ENCODE data around the gene CADM1.

DNA sequence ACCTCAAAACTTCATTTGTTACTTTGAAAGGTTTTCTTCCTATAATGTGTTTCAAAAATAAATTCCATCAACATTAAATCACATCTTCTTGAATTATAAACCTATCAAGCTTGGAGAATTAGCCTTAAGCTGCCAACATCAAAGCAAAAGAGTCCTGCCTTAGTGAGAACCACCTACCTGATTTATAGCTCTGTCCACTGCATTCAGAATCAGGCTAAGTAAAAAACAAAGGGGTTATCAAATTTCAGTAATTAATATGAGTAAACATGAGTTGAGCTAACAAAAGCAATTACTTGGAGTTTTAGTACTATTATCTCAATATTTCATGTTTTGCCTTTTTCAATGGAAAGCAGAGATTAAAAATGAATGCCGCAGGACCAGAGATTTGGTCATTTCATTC, 73.9 kb downstream of the CADM1 start:
- TF ChIP-seq GATA2 (IDR thresholded peaks at IDR 0.05; ENCODE audit: low read depth, low read length) (no peak), GATA3 (IDR thresholded peaks at IDR 0.05; ENCODE audit: low read depth, low read length) (no peak)

Data from SH-SY5Y (cell line).